Astrocyte (in vitro differentiated cells and primary cell): ENCODE results near the gene KIFBP.
"Not testable (repeated sequence)": the region's sequence is repeated elsewhere in the genome, so short reads cannot be mapped to it uniquely, and the experiment has no call there.

Experiments
- CTCF ChIP-seq: IDR thresholded peaks from 2 replicates; pipeline ENCODE4 v1.5.1; 2011; ENCODE audit warnings: low read depth, mild to moderate bottlenecking, inconsistent platforms, low read length, moderate library complexity; ENCODE audit not compliant: insufficient read depth
- EZH2 ChIP-seq: IDR thresholded peaks from 2 replicates; pipeline ENCODE4 v1.6.1; 2012; ENCODE audit warnings: mild to moderate bottlenecking, low read length, inconsistent platforms; ENCODE audit not compliant: insufficient read depth

- TF ChIP-seq CTCF, EZH2: not testable (repeated sequence)
Measured at GRCh38 chr10:68979738-68980137, 8.9 kb upstream of the KIFBP start.
